DOHH2 (cell line): ENCODE results near the gene RCL1.

Source experiments
- H3F3A ChIP-seq: fragments of 200-600 bp; sonication (generic), shearing (Covaris generic); 2 replicates; pipeline ENCODE4 v1.6.0; 2016; ENCODE audit warnings: antibody characterized with exemption, mild to moderate bottlenecking; ENCODE audit not compliant: control insufficient read depth, insufficient read depth
- H3K27ac ChIP-seq: fragments of 200-600 bp; sonication (generic); 2 replicates; pipeline ENCODE4 v1.5.1; 2014; ENCODE audit warnings: low read depth, mild to moderate bottlenecking, low read length, moderate library complexity
- H3K27me3 ChIP-seq: fragments of 200-600 bp; sonication (generic); 2 replicates; pipeline ENCODE4 v1.6.1; 2014; ENCODE audit warnings: mild to moderate bottlenecking, low read length, mixed read lengths; ENCODE audit not compliant: control insufficient read depth
- H3K36me3 ChIP-seq: fragments of 200-600 bp; sonication (generic); 2 replicates; pipeline ENCODE4 v1.6.1; 2014; ENCODE audit warnings: mild to moderate bottlenecking, low read length, moderate library complexity, mixed read lengths; ENCODE audit not compliant: control insufficient read depth
- H3K4me1 ChIP-seq: fragments of 200-600 bp; sonication (generic); 2 replicates; pipeline ENCODE4 v1.6.1; 2014; ENCODE audit warnings: mild to moderate bottlenecking, low read length, mixed read lengths; ENCODE audit not compliant: control insufficient read depth
- H3K4me2 ChIP-seq: fragments of 200-600 bp; sonication (generic); 2 replicates; pipeline ENCODE4 v1.6.0; 2014; ENCODE audit warnings: mild to moderate bottlenecking, low read length, moderate library complexity
- H3K4me3 ChIP-seq: fragments of 200-600 bp; sonication (generic); 2 replicates; pipeline ENCODE4 v1.5.1; 2014; ENCODE audit warnings: mild to moderate bottlenecking, low read length, mixed read lengths
- H3K79me2 ChIP-seq: fragments of 200-600 bp; sonication (generic); 2 replicates; pipeline ENCODE4 v1.6.1; 2014; ENCODE audit warnings: mild to moderate bottlenecking, low read length, mixed read lengths; ENCODE audit not compliant: control insufficient read depth
- H3K9me2 ChIP-seq: fragments of 200-600 bp; sonication (generic); replicated peaks from 2 replicates; pipeline ENCODE4 v1.6.1; 2014; ENCODE audit warnings: mild to moderate bottlenecking, low read length, mixed read lengths; ENCODE audit not compliant: control insufficient read depth
- H3K9me3 ChIP-seq: fragments of 200-600 bp; sonication (generic); 2 replicates; pipeline ENCODE4 v1.6.1; 2014; ENCODE audit warnings: antibody characterized with exemption, low read length, mixed read lengths; ENCODE audit not compliant: control insufficient read depth, insufficient read depth
- H4K20me1 ChIP-seq: fragments of 200-600 bp; sonication (generic); 2 replicates; pipeline ENCODE4 v1.6.0; 2014; ENCODE audit warnings: low read depth, mild to moderate bottlenecking, antibody characterized with exemption, low read length, moderate library complexity; ENCODE audit not compliant: control insufficient read depth, insufficient read depth
- CTCF ChIP-seq: fragments of 200-600 bp; sonication (generic); IDR thresholded peaks from one replicate; pipeline ENCODE4 v1.5.1; 2014; ENCODE audit warnings: antibody characterized with exemption, mild to moderate bottlenecking, low read depth, low read length; ENCODE audit not compliant: poor library complexity, severe bottlenecking
- EZH2phosphoT487 ChIP-seq: fragments of 200-600 bp; sonication (generic); IDR thresholded peaks from 2 replicates; pipeline ENCODE4 v1.6.1; 2017; ENCODE audit warnings: borderline replicate concordance, mild to moderate bottlenecking, antibody characterized with exemption, low read length, moderate library complexity, mixed read lengths

Gene RCL1

DNA sequence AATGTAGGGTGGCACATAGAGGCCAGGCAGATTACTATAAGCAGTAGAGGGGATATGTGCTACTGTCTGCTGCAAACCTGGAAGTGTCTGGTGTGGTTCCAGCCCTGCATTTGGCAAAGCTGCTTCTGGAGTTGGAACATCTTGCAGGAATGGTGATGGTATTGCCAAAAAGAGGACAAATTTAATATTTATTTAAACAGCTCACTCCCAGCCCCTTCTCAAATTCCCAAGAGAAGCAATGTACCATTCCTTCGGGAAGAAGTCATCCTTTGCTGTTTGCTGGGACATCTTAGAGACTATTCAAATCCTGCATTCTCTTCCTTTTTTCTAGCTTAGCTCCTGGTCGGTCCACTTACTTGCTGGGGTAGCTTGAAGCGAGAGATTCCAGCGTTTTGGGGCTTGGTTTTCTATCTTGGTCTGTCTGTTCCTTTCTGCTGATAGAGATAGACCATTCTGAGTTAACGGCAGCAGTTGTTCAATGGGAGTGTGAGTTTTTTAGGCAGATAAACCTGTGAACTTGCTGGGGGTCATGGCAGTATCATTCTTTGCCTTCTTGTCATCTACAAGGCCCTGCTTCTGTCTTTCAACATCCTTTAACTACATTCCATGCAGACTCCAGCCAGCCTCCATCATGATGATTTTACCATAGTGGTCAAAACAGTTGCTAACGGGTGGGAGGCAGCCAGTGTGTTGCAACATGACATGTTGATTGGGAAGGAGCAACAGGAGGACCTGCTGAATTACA, 69.9 kb downstream of the RCL1 start:
- no peak overlapping the region for H3K27ac ChIP-seq

GRCh38 chr9:4864234-4864661, 71.5 kb downstream of the RCL1 start:
- no peaks in the 10 kb centered on the region for H3K9me3 ChIP-seq
- H3K4me1 ChIP-seq: no peaks in the 10 kb centered on the region
- no peak overlapping the region for H3K27ac ChIP-seq
- TF ChIP-seq EZH2phosphoT487 (no peak), CTCF (no peak)
- H3K9me2 ChIP-seq: no peaks in the 10 kb centered on the region
- H3K4me2 ChIP-seq: no peak overlapping the region
- H3K36me3 ChIP-seq: peaks cover 24% of the 10 kb centered on the region
- H3F3A ChIP-seq: no peaks in the 10 kb centered on the region
- no peaks in the 10 kb centered on the region for H3K27me3 ChIP-seq
- H3K79me2 ChIP-seq: no peaks in the 10 kb centered on the region
- no peak overlapping the region for H3K4me3 ChIP-seq
- no peaks in the 10 kb centered on the region for H4K20me1 ChIP-seq

More for the DNA sequence above, 69.9 kb downstream of the RCL1 start:
- H3K4me3 ChIP-seq: no peak overlapping the region
- H3K36me3 ChIP-seq: peaks cover 35% of the 10 kb centered on the region
- no peaks in the 10 kb centered on the region for H3F3A ChIP-seq
- no peak for TF ChIP-seq EZH2phosphoT487
- TF ChIP-seq CTCF: no peak
- H3K4me1 ChIP-seq: no peaks in the 10 kb centered on the region
- H3K79me2 ChIP-seq: no peaks in the 10 kb centered on the region
- H3K9me3 ChIP-seq: no peaks in the 10 kb centered on the region
- no peaks in the 10 kb centered on the region for H3K9me2 ChIP-seq
- H3K27me3 ChIP-seq: no peaks in the 10 kb centered on the region
- no peaks in the 10 kb centered on the region for H4K20me1 ChIP-seq
- no peak overlapping the region for H3K4me2 ChIP-seq

DNA sequence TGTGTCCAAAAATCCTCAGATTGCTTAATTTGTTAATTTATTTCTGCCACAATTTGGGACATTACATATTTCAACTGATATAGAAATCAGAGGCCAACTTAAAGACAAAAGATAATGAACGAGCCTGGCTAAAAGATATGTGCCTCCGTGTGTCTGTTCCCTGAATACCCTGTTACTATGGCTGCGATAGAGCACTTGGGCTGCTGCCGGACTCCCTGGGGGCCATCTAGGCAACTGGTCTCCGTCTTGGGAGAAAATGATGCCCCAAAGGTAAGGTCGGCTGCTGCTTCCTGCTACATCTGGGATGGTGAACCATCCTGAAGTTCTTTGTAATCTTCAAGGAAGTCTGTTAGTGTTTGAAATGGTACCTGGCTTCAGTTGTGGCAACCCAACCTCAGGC, 72.0 kb downstream of the RCL1 start:
- peaks cover 19% of the 10 kb centered on the region for H3K36me3 ChIP-seq
- no peaks in the 10 kb centered on the region for H3K79me2 ChIP-seq
- no peaks in the 10 kb centered on the region for H3K9me2 ChIP-seq
- no peaks in the 10 kb centered on the region for H3K4me1 ChIP-seq
- H3K27me3 ChIP-seq: no peaks in the 10 kb centered on the region
- no peak overlapping the region for H3K27ac ChIP-seq
- no peaks in the 10 kb centered on the region for H4K20me1 ChIP-seq
- H3F3A ChIP-seq: no peaks in the 10 kb centered on the region
- no peak for TF ChIP-seq EZH2phosphoT487
- no peak for TF ChIP-seq CTCF
- no peak overlapping the region for H3K4me2 ChIP-seq
- H3K9me3 ChIP-seq: no peaks in the 10 kb centered on the region
- no peak overlapping the region for H3K4me3 ChIP-seq
